Liver (tissue), 3 donors: Measurements from ENCODE around the gene EVA1C.
"Not testable (repeated sequence)": the region's sequence is repeated elsewhere in the genome, so short reads cannot be mapped to it uniquely, and the experiment has no call there.

Experiments used
- ATF3 ChIP-seq: IDR thresholded peaks from 2 replicates; pipeline ENCODE4 v1.6.1; 2016; ENCODE audit warnings: antibody characterized with exemption
- CTCF ChIP-seq: fragments of 150-350 bp; IDR thresholded peaks from 2 replicates; pipeline ENCODE4 v1.5.1; 2017; ENCODE audit warnings: improper control_type of control experiment, low read depth, low read length; ENCODE audit not compliant: missing input control
- EGR1 ChIP-seq, 2 donors: IDR thresholded peaks; 2 replicates each; pipeline ENCODE4 v1.6.1; 2016 to 2018; ENCODE audit warnings: antibody characterized with exemption in 2 of 2, low read depth in 2 of 2
- GABPA ChIP-seq, 2 donors: IDR thresholded peaks in 1 of 2; conservative IDR thresholded peaks in 1 of 2; 2 replicates each; pipeline ENCODE4 v1.6.1; 2016; ENCODE audit warnings: antibody characterized with exemption in 2 of 2, mild to moderate bottlenecking in 1 of 2, moderate library complexity in 1 of 2
- HNF4A ChIP-seq, 2 donors: conservative IDR thresholded peaks; 2 replicates each; pipeline ENCODE4 v1.6.1; 2016; ENCODE audit warnings: antibody characterized with exemption in 2 of 2, mild to moderate bottlenecking in 2 of 2
- JUND ChIP-seq, 2 donors: IDR thresholded peaks; 2 replicates each; pipeline ENCODE4 v1.6.1; 2016; ENCODE audit warnings: antibody characterized with exemption in 2 of 2
- MAX ChIP-seq: IDR thresholded peaks from 2 replicates; pipeline ENCODE4 v1.6.1; 2016; ENCODE audit warnings: antibody characterized with exemption
- RAD21 ChIP-seq, 2 donors: IDR thresholded peaks; 2 replicates each; pipeline ENCODE4 v1.6.1; 2016; ENCODE audit warnings: antibody characterized with exemption in 2 of 2, mild to moderate bottlenecking in 2 of 2
- RXRA ChIP-seq, 2 donors: IDR thresholded peaks; 2 replicates each; pipeline ENCODE4 v1.6.1; 2017 to 2018; ENCODE audit warnings: antibody characterized with exemption in 2 of 2, mild to moderate bottlenecking in 1 of 2
- SP1 ChIP-seq: IDR thresholded peaks from 2 replicates; pipeline ENCODE4 v1.6.1; 2018; ENCODE audit warnings: antibody characterized with exemption, mild to moderate bottlenecking
- donor health status: healthy.
- donor health status: healthy.

GRCh38 chr21:32508036-32508435 lies 95.5 kb downstream of the EVA1C start:
- TF ChIP-seq HNF4A (conservative IDR thresholded peaks at IDR 0.05); CTCF; RAD21 (IDR thresholded peaks at IDR 0.05); GABPA (IDR thresholded peaks at IDR 0.05 in 1 of 2, conservative IDR thresholded peaks at IDR 0.05 in 1 of 2); RXRA (IDR thresholded peaks at IDR 0.05); JUND (IDR thresholded peaks at IDR 0.05); ATF3; SP1; MAX; EGR1 (IDR thresholded peaks at IDR 0.05; ENCODE audit: low read depth in 2 of 2): not testable (repeated sequence)
